Activated B cell treated with CpG ODN at 0.5 μM for 24 hours (primary cell): ENCODE data around the gene DNAI4. TPM values are rescaled to one million over a fixed set of nuclear protein-coding genes. Genes with fewer than 3 reads are reported as not detected.

Experiments used
- ATAC-seq: fragments of 200-7000 bp; cut with Tn5 transposase; one replicate; pipeline ENCODE4 v1.10.0; 2021; ENCODE audit warnings: low read depth, mild to moderate bottlenecking, moderate library complexity
- CTCF ChIA-PET: fragments of 350-600 bp; sonication (Branson Sonifier 250); formaldehyde crosslinking; loops from one replicate; lab custom pipeline; 2021; ENCODE audit warnings: antibody characterized with exemption; lab: Charles Lee
- POLR2A ChIA-PET: fragments of 350-600 bp; sonication (Branson Sonifier 250); formaldehyde crosslinking; loops from one replicate; lab custom pipeline; 2021; ENCODE audit warnings: antibody characterized with exemption; lab: Charles Lee
- DNase-seq: peaks from one replicate; pipeline ENCODE4 v3.0.0; 2022
- H3K27ac Mint-ChIP-seq: one replicate; pipeline ENCODE4 v1.8.0; 2020; ENCODE audit warnings: mixed read lengths
- H3K27me3 Mint-ChIP-seq: one replicate; pipeline ENCODE4 v1.8.0; 2021; ENCODE audit warnings: mixed read lengths
- H3K36me3 Mint-ChIP-seq: one replicate; pipeline ENCODE4 v1.8.0; 2021; ENCODE audit warnings: low read depth, mixed read lengths
- H3K4me1 Mint-ChIP-seq: one replicate; pipeline ENCODE4 v1.8.0; 2021; ENCODE audit warnings: mixed read lengths
- H3K4me3 Mint-ChIP-seq: one replicate; pipeline ENCODE4 v1.8.0; 2020; ENCODE audit warnings: mild to moderate bottlenecking, mixed read lengths
- H3K9me3 Mint-ChIP-seq: one replicate; pipeline ENCODE4 v1.8.0; 2020; ENCODE audit warnings: mixed read lengths
- intact Hi-C: fragments of 100-400 bp; cut with micrococcal nuclease; formaldehyde crosslinking; loops from one replicate; pipeline ENCODE4 v1.15.1; 2024
- total RNA-seq: library from RNA; stranded (reverse); gene quantifications from 2 replicates; pipeline ENCODE4 v1.2.3, GENCODE V29; 2022
- TF ChIP-seq, protein P1 (sequence below): fragments of 200-600 bp; IDR thresholded peaks from one replicate; pipeline ENCODE4 v1.8.0; 2022; ENCODE audit warnings: antibody characterized with exemption, mild to moderate bottlenecking

Gene DNAI4
- total RNA-seq, 1 donor from 2014 or later, result 0.75 TPM

DNA sequence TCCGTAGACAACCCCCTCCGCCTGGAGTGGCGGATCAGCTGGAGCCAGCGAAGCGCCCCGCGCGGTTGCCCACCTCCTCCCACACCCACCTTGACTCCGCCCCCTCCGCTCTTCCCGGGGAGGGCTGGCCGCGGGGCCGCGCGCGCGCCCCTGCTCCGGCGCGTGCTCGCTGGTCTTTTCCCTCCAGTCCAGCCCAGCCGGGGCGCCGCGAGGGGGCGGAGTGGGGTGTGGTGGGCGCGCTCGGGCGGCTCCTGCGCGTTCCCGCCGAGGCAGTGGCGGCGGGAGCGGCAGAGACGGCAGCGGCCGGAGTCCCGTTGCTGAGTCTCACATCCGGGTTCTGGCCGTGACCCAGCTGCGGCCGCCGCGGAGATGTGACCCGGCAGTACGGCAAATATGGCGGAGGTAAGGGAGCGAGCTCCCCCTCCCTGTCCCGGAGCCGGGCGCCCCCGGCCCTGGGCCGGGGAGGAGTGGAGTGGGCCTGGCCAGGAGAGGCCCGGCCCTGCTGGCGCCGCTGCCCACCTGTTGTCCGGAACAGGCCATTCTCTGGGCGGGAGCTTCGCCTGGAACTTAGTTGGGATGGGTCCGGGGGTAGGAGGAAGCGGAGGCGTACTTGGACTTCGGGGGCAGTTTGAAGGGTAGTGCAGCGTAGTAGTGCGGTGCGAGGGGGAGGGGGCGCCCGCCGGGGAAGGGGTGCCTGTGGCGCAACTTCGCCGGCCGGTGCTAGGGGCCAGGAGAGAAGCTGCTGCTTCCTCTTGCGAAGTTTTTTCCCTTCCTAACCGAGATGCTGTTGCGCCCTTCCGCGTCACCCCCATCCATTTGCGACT lies 5.6 kb upstream of the DNAI4 start:
- Mint-ChIP-seq H3K27me3 (no peaks in the 10 kb centered on the region), H3K4me3 (peak overlapping the region; percentile 94), H3K27ac (peak overlapping the region; percentile 93), H3K36me3 (peaks cover 4% of the 10 kb centered on the region), H3K9me3 (no peaks in the 10 kb centered on the region), H3K4me1 (peaks cover 57% of the 10 kb centered on the region)
- ATAC-seq, result peak; percentile 78
- POLR2A ChIA-PET, result interaction anchor here (0.7 to 1.1 kb wide), 5 partner anchors 23 to 755 kb away, joined by 3 to 6 read pairs (median 4); partner anchors contain the start of genes GADD45A and SERBP1
- intact Hi-C loops, result loop anchor here (1.0 to 10.0 kb wide), 10 partner anchors 15 to 1863 kb away; partner anchors contain the start of genes GADD45A, SERBP1 and SLC35D1
- DNase-seq, result peak; percentile 98
- TF ChIP-seq, protein P1, sequence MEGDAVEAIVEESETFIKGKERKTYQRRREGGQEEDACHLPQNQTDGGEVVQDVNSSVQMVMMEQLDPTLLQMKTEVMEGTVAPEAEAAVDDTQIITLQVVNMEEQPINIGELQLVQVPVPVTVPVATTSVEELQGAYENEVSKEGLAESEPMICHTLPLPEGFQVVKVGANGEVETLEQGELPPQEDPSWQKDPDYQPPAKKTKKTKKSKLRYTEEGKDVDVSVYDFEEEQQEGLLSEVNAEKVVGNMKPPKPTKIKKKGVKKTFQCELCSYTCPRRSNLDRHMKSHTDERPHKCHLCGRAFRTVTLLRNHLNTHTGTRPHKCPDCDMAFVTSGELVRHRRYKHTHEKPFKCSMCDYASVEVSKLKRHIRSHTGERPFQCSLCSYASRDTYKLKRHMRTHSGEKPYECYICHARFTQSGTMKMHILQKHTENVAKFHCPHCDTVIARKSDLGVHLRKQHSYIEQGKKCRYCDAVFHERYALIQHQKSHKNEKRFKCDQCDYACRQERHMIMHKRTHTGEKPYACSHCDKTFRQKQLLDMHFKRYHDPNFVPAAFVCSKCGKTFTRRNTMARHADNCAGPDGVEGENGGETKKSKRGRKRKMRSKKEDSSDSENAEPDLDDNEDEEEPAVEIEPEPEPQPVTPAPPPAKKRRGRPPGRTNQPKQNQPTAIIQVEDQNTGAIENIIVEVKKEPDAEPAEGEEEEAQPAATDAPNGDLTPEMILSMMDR, result no peak
- CTCF ChIA-PET, result interaction anchor here (1.4 kb wide), 1 partner anchor 219 kb away, joined by 3 read pairs; no protein-coding TSS in a partner anchor

DNA sequence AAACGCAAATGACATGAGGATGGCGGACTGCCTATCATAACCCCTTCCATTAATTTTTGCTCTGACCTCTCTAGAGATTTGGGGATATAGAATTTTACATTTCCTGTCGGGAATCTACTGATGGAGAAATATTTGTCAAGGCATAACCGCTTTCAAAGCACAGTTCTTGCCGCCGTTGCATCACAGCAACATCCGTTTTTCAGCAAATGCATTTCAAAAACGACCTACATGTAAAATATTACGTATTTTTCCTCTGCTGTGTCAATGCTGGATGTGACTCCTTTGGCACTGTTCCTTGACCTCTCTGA lies 5.0 kb upstream of the DNAI4 start:
- ATAC-seq (no peak), DNase-seq (no peak)
- ChIA-PET CTCF (no interaction called here), POLR2A (interaction anchor here (0.7 to 1.1 kb wide), 2 partner anchors 130 to 501 kb away, joined by 3 to 4 read pairs; partner anchors contain the start of gene SERBP1)
- intact Hi-C loops, result loop anchor here (5.0 to 10.0 kb wide), 5 partner anchors 495 to 1862 kb away; no protein-coding TSS in a partner anchor
- Mint-ChIP-seq H3K36me3 (peaks cover 7% of the 10 kb centered on the region), H3K4me1 (peaks cover 52% of the 10 kb centered on the region), H3K27ac (peak overlapping the region; percentile 93), H3K9me3 (no peaks in the 10 kb centered on the region), H3K4me3 (peak overlapping the region; percentile 94), H3K27me3 (no peaks in the 10 kb centered on the region)
- TF ChIP-seq, protein P1, result no peak

DNA sequence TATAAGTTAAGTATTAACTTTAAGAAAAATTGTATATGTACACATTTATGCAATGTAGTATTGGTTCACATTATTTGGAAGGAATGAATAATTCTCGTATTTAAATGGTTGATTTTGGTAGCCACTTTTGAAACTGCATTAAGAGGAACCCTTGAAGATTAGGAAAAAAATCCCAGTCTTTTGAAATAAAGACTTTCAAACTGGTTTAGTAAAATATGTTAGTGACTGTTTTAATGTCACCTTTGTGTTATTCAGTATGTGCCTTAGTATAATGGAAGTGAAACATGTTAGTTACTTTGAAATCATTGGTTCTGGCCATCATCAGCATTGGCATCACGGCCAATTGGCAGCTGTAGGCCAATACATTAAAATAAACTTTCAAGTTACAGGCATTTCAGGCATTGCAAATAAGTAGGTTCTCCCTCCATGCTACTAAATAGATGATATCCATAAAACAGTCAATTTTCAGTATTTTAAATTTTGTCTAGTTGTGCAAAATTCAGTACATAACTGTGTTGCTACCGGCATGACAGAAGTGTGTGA lies 4.6 kb upstream of the DNAI4 start:
- CTCF ChIA-PET, result no interaction called here
- peaks cover 10% of the 10 kb centered on the region for H3K36me3 Mint-ChIP-seq

DNA sequence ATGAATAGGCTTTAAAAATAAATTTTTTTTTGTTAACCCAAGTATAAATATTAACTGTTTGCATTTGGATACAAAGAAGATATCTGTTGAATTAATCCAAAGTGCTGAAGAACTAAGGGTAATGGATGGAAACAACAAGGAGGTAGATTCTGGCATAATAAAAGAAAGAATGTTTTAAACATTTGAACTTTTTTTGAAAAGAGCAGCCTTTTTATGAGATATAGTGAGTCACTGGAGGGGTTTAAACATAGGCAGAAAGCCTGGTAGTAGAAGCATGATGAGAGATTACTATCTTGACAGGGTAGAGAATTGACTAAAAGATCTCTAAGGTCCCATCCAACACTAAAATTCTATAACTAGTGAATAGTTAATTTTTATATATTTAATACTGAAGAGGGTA lies 2.9 kb upstream of the DNAI4 start:
- ATAC-seq, result no peak
- H3K9me3 Mint-ChIP-seq, result no peaks in the 10 kb centered on the region
- TF ChIP-seq, protein P1, result no peak
- intact Hi-C loops, result loop anchor here (5.0 to 10.0 kb wide), 5 partner anchors 493 to 1860 kb away; no protein-coding TSS in a partner anchor
- H3K27me3 Mint-ChIP-seq, result no peaks in the 10 kb centered on the region
- peaks cover 44% of the 10 kb centered on the region for H3K4me1 Mint-ChIP-seq
- H3K27ac Mint-ChIP-seq, result no peak overlapping the region
- H3K36me3 Mint-ChIP-seq, result peaks cover 10% of the 10 kb centered on the region
- ChIA-PET CTCF (no interaction called here), POLR2A (no interaction called here)
- no peak for DNase-seq
- H3K4me3 Mint-ChIP-seq, result no peak overlapping the region

More for the DNA sequence above, 4.6 kb upstream of the DNAI4 start:
- no peak for DNase-seq
- Mint-ChIP-seq H3K4me3 (peak overlapping the region; percentile 94), H3K4me1 (peaks cover 50% of the 10 kb centered on the region), H3K27ac (peak overlapping the region; percentile 93), H3K9me3 (no peaks in the 10 kb centered on the region), H3K27me3 (no peaks in the 10 kb centered on the region)
- TF ChIP-seq, protein P1, result no peak
- intact Hi-C loops, result loop anchor here (5.0 to 10.0 kb wide), 5 partner anchors 494 to 1862 kb away; no protein-coding TSS in a partner anchor
- no peak for ATAC-seq
- POLR2A ChIA-PET, result interaction anchor here (1.1 kb wide), 1 partner anchor 501 kb away, joined by 4 read pairs; the partner anchor contains the start of gene SERBP1

DNA sequence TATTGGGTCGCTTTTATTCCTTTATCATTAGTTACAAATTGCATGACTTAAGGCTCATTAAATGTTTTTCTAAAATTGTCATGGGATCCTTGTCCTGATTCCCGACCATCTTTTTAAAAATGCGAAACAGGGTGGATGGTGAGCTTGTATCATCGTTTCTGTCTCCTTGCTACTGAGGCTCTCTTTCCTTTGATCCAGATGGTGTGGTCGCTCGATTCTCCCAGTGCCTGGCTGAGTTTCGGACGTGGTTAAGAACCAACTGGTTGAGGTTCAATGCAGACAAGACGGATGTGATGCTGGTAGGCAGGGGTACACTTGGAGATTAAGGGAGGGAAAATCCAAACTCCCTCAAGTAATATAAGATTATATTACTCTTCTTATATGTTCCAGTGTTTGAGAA lies 1.3 kb upstream of the DNAI4 start:
- intact Hi-C loops, result loop anchor here (1.0 to 10.0 kb wide), 11 partner anchors 128 to 1859 kb away; partner anchors contain the start of genes GADD45A, LEPR, LEPROT and SERBP1
- Mint-ChIP-seq H3K9me3 (no peaks in the 10 kb centered on the region), H3K4me1 (peaks cover 31% of the 10 kb centered on the region), H3K27me3 (no peaks in the 10 kb centered on the region), H3K27ac (peak overlapping the region; percentile 9), H3K4me3 (peak overlapping the region; percentile 93), H3K36me3 (peaks cover 10% of the 10 kb centered on the region)
- TF ChIP-seq, protein P1, result no peak
- ATAC-seq, result no peak
- no peak for DNase-seq
- ChIA-PET POLR2A (no interaction called here), CTCF (no interaction called here)
